Hematopoietic multipotent progenitor cell treated with erythropoietin and hydrocortisone succinate and interleukin-3 and kit ligand, for 17 days (in vitro differentiated cells): Measurements from ENCODE around the gene MDH2.
"Not testable (repeated sequence)": the region's sequence is repeated elsewhere in the genome, so short reads cannot be mapped to it uniquely, and the experiment has no call there.

Experiments used
- DNase-seq: peaks from one replicate; pipeline ENCODE4 v3.0.0-alpha.2; 2015; ENCODE audit warnings: low spot score

The MDH2 gene

DNA sequence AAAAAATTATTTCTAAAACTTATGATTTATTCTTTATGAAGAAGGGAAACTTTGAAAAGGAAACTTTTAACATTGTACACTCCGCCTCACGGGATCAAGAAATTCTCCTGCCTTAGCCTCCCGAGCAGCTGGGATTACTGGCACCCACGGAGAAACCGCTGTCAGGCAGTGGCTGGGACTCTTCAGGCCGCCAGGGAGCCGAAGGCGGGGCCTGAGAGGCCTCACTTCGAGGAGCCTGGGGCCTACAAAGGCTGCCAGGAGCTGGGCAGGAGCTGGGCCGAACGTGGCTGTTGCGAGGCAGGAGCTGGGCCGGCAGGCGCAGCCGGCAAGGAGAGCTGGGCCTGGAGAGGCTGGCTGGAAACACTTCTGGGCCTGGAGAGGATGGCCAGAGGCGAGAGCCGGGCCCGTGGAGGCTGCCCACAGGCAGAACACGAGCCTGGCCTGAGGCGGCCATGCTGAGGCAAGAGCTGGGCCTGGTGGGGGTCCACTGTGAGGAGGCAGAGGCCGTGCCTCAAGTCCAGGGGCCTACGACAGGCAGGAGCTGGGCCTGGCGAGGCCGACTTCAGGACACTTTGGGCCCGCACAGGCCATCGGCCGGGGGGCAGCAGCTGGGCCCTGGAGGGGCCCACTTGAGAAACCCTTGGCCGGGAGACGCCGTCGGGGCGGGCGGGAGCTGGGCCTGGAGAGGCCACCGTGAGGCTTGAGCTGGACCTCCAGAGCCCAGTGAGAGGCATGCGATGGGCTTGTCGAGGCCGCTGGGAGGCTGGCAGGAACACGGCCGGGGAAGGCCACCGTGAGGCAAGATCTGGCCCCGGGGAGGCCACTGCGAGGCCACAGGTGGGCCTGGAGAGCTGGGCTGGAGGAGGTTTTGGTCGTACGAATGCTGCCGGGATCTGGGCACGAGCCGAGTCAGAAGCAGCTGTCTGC is 23.7 kb downstream of the MDH2 start:
- DNase-seq: no peak

GRCh38 chr7:76072243-76073148 is 24.6 kb downstream of the MDH2 start:
- no peak for DNase-seq

DNA sequence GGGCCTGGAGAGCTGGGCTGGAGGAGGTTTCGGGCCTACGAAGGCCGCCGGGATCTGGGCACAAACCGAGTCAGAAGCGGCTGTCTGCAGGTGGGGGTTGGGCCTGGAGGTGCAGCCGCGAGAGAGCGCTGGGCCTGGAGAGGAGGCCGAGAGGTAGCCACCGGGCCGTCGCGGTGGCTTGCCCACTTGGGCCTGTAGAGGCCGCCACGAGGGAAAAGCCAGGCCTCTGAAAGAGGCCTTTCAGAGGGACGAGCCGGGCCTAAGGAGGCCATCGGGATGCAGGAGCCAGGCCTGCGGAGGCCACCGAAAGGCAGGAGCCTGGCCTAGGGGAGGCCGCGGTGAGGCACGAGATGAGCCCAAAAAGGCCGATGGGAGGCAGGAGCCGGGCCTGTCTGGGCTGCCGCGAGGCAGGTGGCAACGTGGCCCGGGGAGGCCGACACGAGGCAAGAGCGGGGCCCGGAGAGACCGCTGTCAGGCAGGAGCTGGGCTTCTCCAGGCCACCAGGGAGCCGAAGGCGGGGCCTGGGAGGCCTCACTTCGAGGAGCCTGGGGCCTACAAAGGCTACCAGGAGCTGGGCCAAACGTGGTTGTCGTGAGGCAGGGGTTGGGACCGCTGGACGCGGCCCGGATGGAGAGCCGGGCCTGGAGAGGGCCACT is 25.6 kb downstream of the MDH2 start:
- no peak for DNase-seq

- no peak for DNase-seq
These were observed 26.5 kb downstream of the MDH2 start for GRCh38 chr7:76074306-76074971.

DNA sequence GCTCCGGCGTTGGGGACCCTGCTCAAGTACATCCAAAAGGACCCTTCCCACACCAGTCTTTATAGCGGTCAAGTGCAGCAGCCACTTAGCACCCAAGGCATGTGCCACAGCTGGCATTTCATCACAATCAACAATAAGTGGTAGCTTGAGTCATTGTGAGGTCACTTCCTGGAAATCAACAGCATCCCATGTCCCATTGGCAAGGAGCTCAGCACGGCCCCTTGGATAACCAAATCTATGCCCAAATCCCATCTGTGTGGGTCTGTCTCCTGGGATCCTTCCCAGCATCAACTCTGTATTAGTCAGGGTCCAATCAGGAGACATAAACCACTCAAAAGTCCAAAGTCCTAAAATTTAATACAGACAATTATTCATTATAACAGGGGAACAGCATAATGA is 27.1 kb downstream of the MDH2 start:
- no peak for DNase-seq

GRCh38 chr7:76076995-76077394 is 29.1 kb downstream of the MDH2 start:
- DNase-seq: no peak

DNA sequence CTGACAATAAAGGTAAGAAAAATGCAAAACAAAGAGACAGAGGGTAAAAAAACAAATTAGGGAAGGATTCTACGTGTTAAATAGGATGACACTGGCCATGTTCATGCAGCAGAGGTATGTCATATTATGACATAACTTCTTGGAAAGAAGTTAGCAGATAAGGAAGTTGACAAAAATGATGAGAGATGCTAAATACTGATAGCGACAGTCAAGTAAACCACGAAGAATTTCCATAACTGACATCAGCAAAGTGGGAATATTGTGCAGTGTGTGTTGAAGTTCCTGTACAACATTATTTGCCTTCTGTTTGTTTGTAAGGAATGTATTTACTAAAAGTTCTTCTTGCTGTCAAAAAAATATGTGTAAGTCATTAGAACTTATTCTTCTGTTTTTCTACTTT is 29.5 kb downstream of the MDH2 start:
- no peak for DNase-seq

DNA sequence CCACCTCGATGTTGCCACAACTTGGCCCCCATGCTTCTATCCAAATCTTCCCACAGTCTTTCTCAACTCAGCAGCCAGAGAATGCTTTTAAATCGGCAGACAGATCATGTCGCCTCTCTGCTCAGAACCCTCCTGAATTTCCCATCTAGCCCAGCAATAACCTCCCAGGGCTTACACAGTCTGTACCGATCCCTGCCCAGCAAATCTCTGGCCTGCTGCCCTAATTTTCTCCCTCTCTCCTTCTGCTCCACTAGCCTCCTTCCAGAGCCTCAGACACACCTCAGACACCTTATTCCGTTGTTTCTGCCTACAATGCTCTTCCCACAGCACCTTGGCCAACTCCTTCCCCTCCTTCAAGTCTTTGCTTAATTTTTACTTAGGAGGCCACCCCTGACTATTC is 32.3 kb downstream of the MDH2 start:
- DNase-seq: no peak

DNA sequence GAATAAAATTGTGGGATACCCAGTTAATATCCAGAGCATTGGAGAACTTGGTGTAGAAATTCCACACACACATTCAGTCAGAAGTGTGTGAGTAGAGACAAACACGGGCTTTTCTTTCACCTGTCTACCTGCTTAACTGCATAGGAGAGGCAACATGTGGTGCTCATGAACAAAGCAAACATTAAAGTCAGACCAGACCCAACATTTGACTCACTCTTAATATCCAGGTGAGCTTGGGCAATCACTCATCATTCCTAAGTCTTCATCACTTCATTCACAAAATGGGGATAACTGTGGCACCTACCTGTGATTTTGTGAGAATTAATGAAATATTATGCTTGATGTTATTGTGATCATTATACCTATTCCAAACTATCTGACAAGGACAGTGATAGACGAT is 36.2 kb downstream of the MDH2 start:
- not testable (repeated sequence) for DNase-seq

DNA sequence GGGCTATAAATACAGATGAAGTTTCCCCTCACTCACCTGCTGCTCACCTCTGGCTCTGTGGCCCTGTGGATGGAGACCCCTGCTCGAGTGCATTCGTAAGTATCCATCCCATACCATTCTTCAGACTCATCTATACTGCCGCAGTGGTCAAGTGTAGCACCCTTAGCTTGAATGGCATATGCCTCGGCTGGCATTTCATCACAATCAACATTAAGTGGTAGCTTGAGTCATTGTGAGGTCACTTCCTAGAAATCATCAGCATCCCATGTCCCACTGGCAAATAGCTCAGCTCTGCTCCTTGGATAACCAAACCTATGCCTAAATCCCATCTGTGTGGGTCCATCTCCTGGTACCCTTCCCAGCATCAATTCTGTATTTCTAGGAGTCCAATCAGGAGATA is 38.2 kb downstream of the MDH2 start:
- DNase-seq: no peak

DNA sequence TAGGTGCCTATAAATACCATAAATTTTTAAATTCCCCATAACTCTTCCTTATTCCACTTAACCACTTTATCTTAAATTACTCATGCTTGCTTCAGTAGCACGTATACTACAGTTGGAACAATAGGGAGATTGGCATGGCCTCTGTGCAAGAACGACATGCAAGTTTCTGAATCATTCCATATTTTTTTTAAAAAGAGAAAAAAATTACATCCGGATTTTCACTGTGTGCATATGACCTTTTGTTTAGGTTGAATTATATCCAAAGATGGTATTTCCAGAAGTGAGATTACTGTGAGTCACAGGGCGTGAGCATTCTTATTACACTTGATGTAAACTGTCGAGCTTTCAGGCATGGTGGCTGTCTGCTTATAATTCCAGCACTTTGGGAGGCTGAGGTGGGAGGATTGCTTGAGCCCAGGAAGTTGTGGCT is 39.5 kb downstream of the MDH2 start:
- not testable (repeated sequence) for DNase-seq

- DNase-seq: no peak
These were observed 42.1 kb downstream of the MDH2 start for GRCh38 chr7:76089865-76090475.

GRCh38 chr7:76091506-76091905 is 43.6 kb downstream of the MDH2 start:
- no peak for DNase-seq

DNA sequence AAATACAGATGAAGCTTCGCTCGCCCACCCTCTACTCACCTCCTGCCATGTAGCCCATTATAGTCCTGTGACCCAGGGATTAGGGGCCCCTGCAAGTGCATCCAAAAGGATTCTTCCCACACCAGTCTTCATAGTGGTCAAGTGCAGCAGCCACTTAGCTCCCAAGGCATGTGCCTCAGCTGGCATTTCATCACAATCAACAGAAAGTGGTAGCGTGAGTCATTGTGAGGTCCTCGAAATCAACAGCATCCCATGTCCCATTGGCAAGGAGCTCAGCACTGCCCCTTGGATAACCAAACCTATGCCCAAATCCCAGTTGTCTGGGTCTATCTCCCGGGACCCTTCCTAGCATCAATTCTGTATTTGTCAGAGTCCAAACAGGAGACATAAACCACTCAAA is 45.6 kb downstream of the MDH2 start:
- not testable (repeated sequence) for DNase-seq

- not testable (repeated sequence) for DNase-seq
These were observed 46.4 kb downstream of the MDH2 start for GRCh38 chr7:76094326-76094725.

- DNase-seq: no peak
These were observed 48.0 kb downstream of the MDH2 start for GRCh38 chr7:76095908-76096307.

- not testable (repeated sequence) for DNase-seq
These were observed 54.0 kb downstream of the MDH2 start for GRCh38 chr7:76101693-76102437.

DNA sequence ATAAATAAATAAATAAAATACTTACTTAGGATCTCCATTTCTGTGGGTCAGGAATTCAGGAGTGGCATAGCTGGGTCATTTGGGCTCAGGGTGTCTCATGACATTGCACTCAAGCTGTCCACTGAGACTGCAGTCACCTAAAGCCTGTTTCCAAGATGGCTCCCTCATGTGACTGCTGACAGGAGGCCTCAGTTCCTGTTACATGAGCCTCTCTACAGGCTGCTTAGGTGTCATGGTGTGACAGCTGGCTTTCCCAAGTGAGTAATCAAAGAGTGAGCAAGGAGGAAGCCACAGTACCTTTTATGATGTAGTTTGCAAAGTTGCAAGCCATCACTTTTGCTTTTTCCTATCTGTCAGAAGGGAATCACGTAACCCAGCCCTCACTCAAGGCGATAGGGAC is 55.9 kb downstream of the MDH2 start:
- not testable (repeated sequence) for DNase-seq

DNA sequence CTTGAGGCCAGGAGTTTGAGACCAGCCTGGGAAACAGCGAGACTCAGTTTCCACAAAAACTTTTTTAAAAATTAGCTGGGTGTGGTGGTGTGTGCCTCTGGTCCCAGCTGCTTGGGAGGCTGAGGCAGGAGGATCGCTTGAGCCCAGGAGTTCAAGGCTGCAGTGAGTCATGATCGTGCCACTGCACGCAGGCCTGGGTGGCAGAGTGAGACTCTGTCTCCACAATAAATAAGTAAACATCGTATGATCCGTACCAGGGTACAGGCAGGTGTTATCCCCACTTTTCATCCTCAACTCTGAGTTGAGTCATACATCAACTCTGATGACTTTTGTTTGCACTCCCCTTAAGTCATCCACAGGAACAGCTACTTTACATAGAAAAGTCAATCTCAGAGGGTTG is 58.2 kb downstream of the MDH2 start:
- not testable (repeated sequence) for DNase-seq

GRCh38 chr7:76106893-76107292 is 59.0 kb downstream of the MDH2 start:
- DNase-seq: no peak
